WTC11 (cell line): Measurements from ENCODE around the gene SLC7A5. TPM values are rescaled to one million over a fixed set of nuclear protein-coding genes. Genes with fewer than 3 reads are reported as not detected.

Experiments
- ATAC-seq: fragments of 200-7000 bp; cut with Tn5 transposase; 2 replicates; pipeline ENCODE4 v1.10.0; 2021; ENCODE audit warnings: mild to moderate bottlenecking, moderate library complexity
- CTCF ChIA-PET: fragments of 300-600 bp; sonication (Branson Sonifier 250); formaldehyde crosslinking; loops from one replicate; lab custom pipeline; 2021; ENCODE audit warnings: antibody characterized with exemption; lab: Charles Lee
- POLR2A ChIA-PET: fragments of 350-600 bp; sonication (Branson Sonifier 250); formaldehyde crosslinking; loops from one replicate; lab custom pipeline; 2021; ENCODE audit warnings: antibody characterized with exemption; lab: Charles Lee
- DNase-seq: peaks from one replicate; pipeline ENCODE4 v3.0.0; 2021; ENCODE audit warnings: low spot score
- H3K27ac Mint-ChIP-seq: 2 replicates; pipeline ENCODE4 v1.8.0; 2021; ENCODE audit warnings: mixed read lengths
- H3K27me3 Mint-ChIP-seq: 2 replicates; pipeline ENCODE4 v1.8.0; 2021; ENCODE audit warnings: low read depth, mild to moderate bottlenecking, moderate library complexity, mixed read lengths
- H3K36me3 Mint-ChIP-seq: 2 replicates; pipeline ENCODE4 v1.8.0; 2021; ENCODE audit warnings: mixed read lengths
- H3K4me1 Mint-ChIP-seq: 2 replicates; pipeline ENCODE4 v1.8.0; 2022; ENCODE audit warnings: mixed read lengths
- H3K4me3 Mint-ChIP-seq: 2 replicates; pipeline ENCODE4 v1.8.0; 2021; ENCODE audit warnings: mild to moderate bottlenecking, moderate library complexity, mixed read lengths
- H3K9me3 Mint-ChIP-seq: 2 replicates; pipeline ENCODE4 v1.8.0; 2021; ENCODE audit warnings: mixed read lengths
- AR ChIP-seq: fragments of 250-450 bp; sonication (Bioruptor Pico); IDR thresholded peaks from 2 replicates; pipeline ENCODE4 v1.9.0; 2021; ENCODE audit warnings: mild to moderate bottlenecking
- CDX4 ChIP-seq: fragments of 250-450 bp; sonication (Bioruptor Pico); IDR thresholded peaks from 2 replicates; pipeline ENCODE4 v1.9.0; 2021; ENCODE audit warnings: moderate library complexity, mild to moderate bottlenecking, inconsistent platforms, borderline replicate concordance
- CREM ChIP-seq: sonication (generic); formaldehyde crosslinking; IDR thresholded peaks from 2 replicates; pipeline ENCODE4 v1.8.1; 2022; ENCODE audit warnings: mild to moderate bottlenecking, missing genetic modification reagents, moderate library complexity
- FOXP1 ChIP-seq: sonication (generic); formaldehyde crosslinking; IDR thresholded peaks from 2 replicates; pipeline ENCODE4 v1.8.0; 2022; ENCODE audit warnings: missing genetic modification reagents, mild to moderate bottlenecking, moderate library complexity, borderline replicate concordance
- HMGA2 ChIP-seq: fragments of 250-450 bp; sonication (Bioruptor Pico); IDR thresholded peaks from 2 replicates; pipeline ENCODE4 v1.4.0; 2021; ENCODE audit warnings: mild to moderate bottlenecking, moderate library complexity
- HMGXB4 ChIP-seq: sonication (generic); formaldehyde crosslinking; IDR thresholded peaks from 2 replicates; pipeline ENCODE4 v1.8.1; 2023; ENCODE audit warnings: mild to moderate bottlenecking, moderate library complexity, missing genetic modification reagents
- MXD4 ChIP-seq: fragments of 250-450 bp; sonication (Bioruptor Pico); IDR thresholded peaks from 2 replicates; pipeline ENCODE4 v1.8.0; 2021; ENCODE audit warnings: mild to moderate bottlenecking, moderate library complexity, borderline replicate concordance
- MYBL2 ChIP-seq: sonication (generic); formaldehyde crosslinking; IDR thresholded peaks from 2 replicates; pipeline ENCODE4 v1.8.1; 2023; ENCODE audit warnings: mild to moderate bottlenecking, moderate library complexity, missing genetic modification reagents
- NR1H2 ChIP-seq: sonication (generic); formaldehyde crosslinking; IDR thresholded peaks from 2 replicates; pipeline ENCODE4 v1.9.0; 2021; ENCODE audit warnings: mild to moderate bottlenecking, moderate library complexity, missing genetic modification reagents
- ZNF138 ChIP-seq: sonication (generic); formaldehyde crosslinking; conservative IDR thresholded peaks from 2 replicates; pipeline ENCODE4 v1.8.1; 2022; ENCODE audit warnings: mild to moderate bottlenecking, moderate library complexity, missing genetic modification reagents
- ZNF219 ChIP-seq: sonication (generic); formaldehyde crosslinking; IDR thresholded peaks from 2 replicates; pipeline ENCODE4 v1.8.0; 2023; ENCODE audit warnings: missing genetic modification reagents, mild to moderate bottlenecking, borderline replicate concordance
- ZNF423 ChIP-seq: fragments of 250-450 bp; sonication (Bioruptor Pico); IDR thresholded peaks from 2 replicates; pipeline ENCODE4 v2.1.2; 2022; ENCODE audit warnings: mild to moderate bottlenecking, moderate library complexity
- total RNA-seq: library from RNA; stranded (reverse); gene quantifications from 3 replicates; pipeline ENCODE4 v1.2.3, GENCODE V29; 2021
- TF ChIP-seq, protein P1 (sequence below): fragments of 250-450 bp; sonication (Bioruptor Pico); IDR thresholded peaks from 2 replicates; pipeline ENCODE4 v2.1.2; 2022; ENCODE audit warnings: mild to moderate bottlenecking, moderate library complexity
- TF ChIP-seq, protein P2 (sequence below): sonication (generic); formaldehyde crosslinking; IDR thresholded peaks from 2 replicates; pipeline ENCODE4 v1.8.1; 2023; ENCODE audit warnings: mild to moderate bottlenecking, missing genetic modification reagents
- TF ChIP-seq, protein P3 (sequence below): sonication (generic); formaldehyde crosslinking; IDR thresholded peaks from 2 replicates; pipeline ENCODE4 v1.8.0; 2022; ENCODE audit warnings: missing genetic modification reagents
- TF ChIP-seq, protein P4 (sequence below): sonication (generic); formaldehyde crosslinking; IDR thresholded peaks from 2 replicates; pipeline ENCODE4 v1.8.1; 2022; ENCODE audit warnings: missing genetic modification reagents, borderline replicate concordance
- TF ChIP-seq, protein P5 (sequence below): sonication (generic); formaldehyde crosslinking; IDR thresholded peaks from 2 replicates; pipeline ENCODE4 v1.8.0; 2023; ENCODE audit warnings: mild to moderate bottlenecking, missing genetic modification reagents
- TF ChIP-seq, protein P6 (sequence below): sonication (generic); formaldehyde crosslinking; IDR thresholded peaks from 2 replicates; pipeline ENCODE4 v1.8.1; 2022; ENCODE audit warnings: low read depth, mild to moderate bottlenecking, moderate library complexity, missing genetic modification reagents, borderline replicate concordance

The SLC7A5 gene
- total RNA-seq, 1 experiment from 2014 or later: 197 TPM

DNA sequence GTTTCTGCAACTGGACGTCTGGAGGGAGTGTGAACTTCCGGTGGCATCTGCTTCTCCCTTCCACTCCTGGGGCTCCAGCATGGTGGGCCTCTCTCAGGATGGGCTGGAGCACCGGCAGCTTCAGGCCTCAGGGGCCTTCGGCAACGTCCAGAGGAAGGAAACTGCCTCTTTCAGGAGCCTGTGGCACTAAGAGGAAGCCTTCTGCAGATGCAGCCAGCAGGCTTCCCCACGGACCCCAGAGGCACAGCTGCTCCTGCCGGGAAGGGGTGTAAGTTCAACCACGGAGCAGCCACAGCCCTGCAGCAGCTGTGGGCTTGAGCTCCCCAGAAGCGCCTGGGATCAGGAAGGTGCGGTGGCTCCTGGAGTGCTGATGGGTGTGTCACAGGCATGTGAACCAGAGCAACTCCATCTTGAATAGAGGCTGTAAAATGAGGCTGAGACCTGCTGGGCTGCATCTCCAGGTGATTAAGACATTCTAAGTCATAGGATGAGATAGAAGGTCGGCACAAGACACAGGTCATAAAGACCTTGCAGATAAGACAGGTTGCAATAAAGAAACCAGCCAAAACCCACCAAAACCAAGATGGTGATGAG lies 52.7 kb downstream of the SLC7A5 start:
- POLR2A ChIA-PET: no interaction called here
- ATAC-seq: no peak
- H3K36me3 Mint-ChIP-seq: peaks cover 12% of the 10 kb centered on the region

More for the DNA sequence above, 52.7 kb downstream of the SLC7A5 start:
- CTCF ChIA-PET: interaction anchor here (0.8 to 1.9 kb wide), 5 partner anchors 8 to 48 kb away, joined by 3 to 9 read pairs (median 6); no protein-coding TSS in a partner anchor
- H3K9me3 Mint-ChIP-seq: peaks cover 17% of the 10 kb centered on the region
- H3K27ac Mint-ChIP-seq: no peak overlapping the region
- no peaks in the 10 kb centered on the region; the same call in none of the 2 replicates for H3K27me3 Mint-ChIP-seq
- H3K4me1 Mint-ChIP-seq: peaks cover 26% of the 10 kb centered on the region
- TF ChIP-seq CREM (CRISPR knock-in tag) (no peak), ZNF219 (CRISPR knock-in tag) (no peak), MYBL2 (CRISPR knock-in tag) (no peak), ZNF423 (CRISPR knock-in tag) (no peak), CDX4 (CRISPR knock-in tag) (no peak), ZNF138 (CRISPR knock-in tag) (no peak), HMGXB4 (CRISPR knock-in tag) (no peak), NR1H2 (CRISPR knock-in tag) (no peak), AR (CRISPR knock-in tag) (no peak), MXD4 (no peak), FOXP1 (no peak), HMGA2 (CRISPR knock-in tag) (no peak)
- TF ChIP-seq, protein P1, sequence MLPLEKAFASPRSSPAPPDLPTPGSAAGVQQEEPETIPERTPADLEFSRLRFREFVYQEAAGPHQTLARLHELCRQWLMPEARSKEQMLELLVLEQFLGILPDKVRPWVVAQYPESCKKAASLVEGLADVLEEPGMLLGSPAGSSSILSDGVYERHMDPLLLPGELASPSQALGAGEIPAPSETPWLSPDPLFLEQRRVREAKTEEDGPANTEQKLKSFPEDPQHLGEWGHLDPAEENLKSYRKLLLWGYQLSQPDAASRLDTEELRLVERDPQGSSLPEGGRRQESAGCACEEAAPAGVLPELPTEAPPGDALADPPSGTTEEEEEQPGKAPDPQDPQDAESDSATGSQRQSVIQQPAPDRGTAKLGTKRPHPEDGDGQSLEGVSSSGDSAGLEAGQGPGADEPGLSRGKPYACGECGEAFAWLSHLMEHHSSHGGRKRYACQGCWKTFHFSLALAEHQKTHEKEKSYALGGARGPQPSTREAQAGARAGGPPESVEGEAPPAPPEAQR (CRISPR knock-in tag): no peak
- TF ChIP-seq, protein P2, sequence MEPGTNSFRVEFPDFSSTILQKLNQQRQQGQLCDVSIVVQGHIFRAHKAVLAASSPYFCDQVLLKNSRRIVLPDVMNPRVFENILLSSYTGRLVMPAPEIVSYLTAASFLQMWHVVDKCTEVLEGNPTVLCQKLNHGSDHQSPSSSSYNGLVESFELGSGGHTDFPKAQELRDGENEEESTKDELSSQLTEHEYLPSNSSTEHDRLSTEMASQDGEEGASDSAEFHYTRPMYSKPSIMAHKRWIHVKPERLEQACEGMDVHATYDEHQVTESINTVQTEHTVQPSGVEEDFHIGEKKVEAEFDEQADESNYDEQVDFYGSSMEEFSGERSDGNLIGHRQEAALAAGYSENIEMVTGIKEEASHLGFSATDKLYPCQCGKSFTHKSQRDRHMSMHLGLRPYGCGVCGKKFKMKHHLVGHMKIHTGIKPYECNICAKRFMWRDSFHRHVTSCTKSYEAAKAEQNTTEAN (CRISPR knock-in tag): no peak
- TF ChIP-seq, protein P3, sequence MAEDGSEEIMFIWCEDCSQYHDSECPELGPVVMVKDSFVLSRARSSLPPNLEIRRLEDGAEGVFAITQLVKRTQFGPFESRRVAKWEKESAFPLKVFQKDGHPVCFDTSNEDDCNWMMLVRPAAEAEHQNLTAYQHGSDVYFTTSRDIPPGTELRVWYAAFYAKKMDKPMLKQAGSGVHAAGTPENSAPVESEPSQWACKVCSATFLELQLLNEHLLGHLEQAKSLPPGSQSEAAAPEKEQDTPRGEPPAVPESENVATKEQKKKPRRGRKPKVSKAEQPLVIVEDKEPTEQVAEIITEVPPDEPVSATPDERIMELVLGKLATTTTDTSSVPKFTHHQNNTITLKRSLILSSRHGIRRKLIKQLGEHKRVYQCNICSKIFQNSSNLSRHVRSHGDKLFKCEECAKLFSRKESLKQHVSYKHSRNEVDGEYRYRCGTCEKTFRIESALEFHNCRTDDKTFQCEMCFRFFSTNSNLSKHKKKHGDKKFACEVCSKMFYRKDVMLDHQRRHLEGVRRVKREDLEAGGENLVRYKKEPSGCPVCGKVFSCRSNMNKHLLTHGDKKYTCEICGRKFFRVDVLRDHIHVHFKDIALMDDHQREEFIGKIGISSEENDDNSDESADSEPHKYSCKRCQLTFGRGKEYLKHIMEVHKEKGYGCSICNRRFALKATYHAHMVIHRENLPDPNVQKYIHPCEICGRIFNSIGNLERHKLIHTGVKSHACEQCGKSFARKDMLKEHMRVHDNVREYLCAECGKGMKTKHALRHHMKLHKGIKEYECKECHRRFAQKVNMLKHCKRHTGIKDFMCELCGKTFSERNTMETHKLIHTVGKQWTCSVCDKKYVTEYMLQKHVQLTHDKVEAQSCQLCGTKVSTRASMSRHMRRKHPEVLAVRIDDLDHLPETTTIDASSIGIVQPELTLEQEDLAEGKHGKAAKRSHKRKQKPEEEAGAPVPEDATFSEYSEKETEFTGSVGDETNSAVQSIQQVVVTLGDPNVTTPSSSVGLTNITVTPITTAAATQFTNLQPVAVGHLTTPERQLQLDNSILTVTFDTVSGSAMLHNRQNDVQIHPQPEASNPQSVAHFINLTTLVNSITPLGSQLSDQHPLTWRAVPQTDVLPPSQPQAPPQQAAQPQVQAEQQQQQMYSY (CRISPR knock-in tag): no peak
- TF ChIP-seq, protein P4, sequence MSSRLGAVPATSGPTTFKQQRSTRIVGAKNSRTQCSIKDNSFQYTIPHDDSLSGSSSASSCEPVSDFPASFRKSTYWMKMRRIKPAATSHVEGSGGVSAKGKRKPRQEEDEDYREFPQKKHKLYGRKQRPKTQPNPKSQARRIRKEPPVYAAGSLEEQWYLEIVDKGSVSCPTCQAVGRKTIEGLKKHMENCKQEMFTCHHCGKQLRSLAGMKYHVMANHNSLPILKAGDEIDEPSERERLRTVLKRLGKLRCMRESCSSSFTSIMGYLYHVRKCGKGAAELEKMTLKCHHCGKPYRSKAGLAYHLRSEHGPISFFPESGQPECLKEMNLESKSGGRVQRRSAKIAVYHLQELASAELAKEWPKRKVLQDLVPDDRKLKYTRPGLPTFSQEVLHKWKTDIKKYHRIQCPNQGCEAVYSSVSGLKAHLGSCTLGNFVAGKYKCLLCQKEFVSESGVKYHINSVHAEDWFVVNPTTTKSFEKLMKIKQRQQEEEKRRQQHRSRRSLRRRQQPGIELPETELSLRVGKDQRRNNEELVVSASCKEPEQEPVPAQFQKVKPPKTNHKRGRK (CRISPR knock-in tag): no peak
- TF ChIP-seq, protein P5, sequence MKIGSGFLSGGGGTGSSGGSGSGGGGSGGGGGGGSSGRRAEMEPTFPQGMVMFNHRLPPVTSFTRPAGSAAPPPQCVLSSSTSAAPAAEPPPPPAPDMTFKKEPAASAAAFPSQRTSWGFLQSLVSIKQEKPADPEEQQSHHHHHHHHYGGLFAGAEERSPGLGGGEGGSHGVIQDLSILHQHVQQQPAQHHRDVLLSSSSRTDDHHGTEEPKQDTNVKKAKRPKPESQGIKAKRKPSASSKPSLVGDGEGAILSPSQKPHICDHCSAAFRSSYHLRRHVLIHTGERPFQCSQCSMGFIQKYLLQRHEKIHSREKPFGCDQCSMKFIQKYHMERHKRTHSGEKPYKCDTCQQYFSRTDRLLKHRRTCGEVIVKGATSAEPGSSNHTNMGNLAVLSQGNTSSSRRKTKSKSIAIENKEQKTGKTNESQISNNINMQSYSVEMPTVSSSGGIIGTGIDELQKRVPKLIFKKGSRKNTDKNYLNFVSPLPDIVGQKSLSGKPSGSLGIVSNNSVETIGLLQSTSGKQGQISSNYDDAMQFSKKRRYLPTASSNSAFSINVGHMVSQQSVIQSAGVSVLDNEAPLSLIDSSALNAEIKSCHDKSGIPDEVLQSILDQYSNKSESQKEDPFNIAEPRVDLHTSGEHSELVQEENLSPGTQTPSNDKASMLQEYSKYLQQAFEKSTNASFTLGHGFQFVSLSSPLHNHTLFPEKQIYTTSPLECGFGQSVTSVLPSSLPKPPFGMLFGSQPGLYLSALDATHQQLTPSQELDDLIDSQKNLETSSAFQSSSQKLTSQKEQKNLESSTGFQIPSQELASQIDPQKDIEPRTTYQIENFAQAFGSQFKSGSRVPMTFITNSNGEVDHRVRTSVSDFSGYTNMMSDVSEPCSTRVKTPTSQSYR: no peak
- TF ChIP-seq, protein P6, sequence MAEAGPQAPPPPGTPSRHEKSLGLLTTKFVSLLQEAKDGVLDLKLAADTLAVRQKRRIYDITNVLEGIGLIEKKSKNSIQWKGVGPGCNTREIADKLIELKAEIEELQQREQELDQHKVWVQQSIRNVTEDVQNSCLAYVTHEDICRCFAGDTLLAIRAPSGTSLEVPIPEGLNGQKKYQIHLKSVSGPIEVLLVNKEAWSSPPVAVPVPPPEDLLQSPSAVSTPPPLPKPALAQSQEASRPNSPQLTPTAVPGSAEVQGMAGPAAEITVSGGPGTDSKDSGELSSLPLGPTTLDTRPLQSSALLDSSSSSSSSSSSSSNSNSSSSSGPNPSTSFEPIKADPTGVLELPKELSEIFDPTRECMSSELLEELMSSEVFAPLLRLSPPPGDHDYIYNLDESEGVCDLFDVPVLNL: no peak
- TF ChIP-seq, all 79 proteins: peak for 0
- no peak for DNase-seq
- no peak overlapping the region for H3K4me3 Mint-ChIP-seq
